Measurements from ENCODE around the gene CRYGN.

The CRYGN gene

GRCh38 chr7:151426441-151426903 is 13.5 kb downstream of the CRYGN start:
- peak; percentile 68 for DNase-seq (ENCODE audit: low spot score)

- DNase-seq (ENCODE audit: low spot score): no peak
Observed at GRCh38 chr7:151425670-151426440, 14.1 kb downstream of the CRYGN start.

DNA sequence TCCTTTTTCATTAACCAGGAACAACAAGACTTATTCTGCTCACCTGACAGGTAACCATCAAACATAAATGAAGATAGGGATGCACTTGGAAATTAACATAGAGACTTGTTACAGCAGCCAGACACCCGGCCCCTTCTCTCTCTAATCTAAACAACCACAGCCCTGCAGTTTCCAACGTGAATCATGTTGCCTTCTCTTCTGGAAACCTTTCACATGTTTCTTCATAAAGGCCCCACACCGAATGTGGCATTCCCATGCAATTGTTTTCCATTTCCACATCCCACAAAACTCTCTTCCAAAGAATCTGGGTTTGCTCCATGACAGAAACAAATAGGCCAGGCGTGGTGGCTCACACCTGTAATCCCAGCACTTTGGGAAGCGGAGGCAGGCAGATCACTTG is 15.1 kb downstream of the CRYGN start:
- no peak for DNase-seq (ENCODE audit: low spot score)

DNA sequence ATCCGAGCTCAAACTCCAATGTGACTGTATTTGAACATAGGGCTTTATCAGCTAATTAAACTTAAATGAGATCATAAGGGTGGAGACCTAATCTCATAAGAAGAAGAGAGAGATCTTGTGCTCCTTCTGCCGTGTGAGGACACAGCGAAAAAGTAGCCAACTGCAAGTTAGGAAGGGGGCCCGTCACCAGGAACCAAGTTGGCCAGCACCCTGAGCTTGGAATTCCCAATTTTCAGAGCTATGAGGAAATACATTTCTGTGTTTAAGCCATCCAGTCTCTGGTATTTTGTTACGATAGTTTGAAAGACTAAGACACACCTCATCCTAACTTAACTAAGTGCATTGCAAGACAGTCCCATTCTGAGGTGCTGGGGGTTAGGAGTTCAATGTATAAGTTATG is 16.0 kb downstream of the CRYGN start:
- no peak for DNase-seq (ENCODE audit: low spot score)

DNA sequence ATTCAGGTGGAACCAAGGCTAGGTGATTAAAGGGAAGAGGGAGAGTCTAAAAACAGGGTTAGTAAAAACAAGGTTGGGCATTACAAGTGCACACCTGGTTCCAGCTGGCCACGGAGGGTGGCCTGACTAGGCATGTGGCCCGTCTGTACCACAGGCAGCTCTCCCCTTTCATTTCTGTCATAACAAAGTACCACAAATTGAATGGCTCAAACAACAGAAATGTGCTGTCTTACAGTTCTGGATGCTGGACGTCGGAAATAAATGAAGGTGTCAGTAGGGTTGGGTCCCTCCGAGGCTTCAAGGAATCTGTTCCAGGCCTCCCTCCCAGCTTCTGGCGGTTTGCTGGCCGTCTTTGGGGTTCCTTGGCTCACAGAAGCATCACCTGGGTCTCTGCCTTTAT is 16.7 kb downstream of the CRYGN start:
- no peak for DNase-seq (ENCODE audit: low spot score)

GRCh38 chr7:151422212-151422611 is 17.7 kb downstream of the CRYGN start:
- DNase-seq (ENCODE audit: low spot score): no peak

DNA sequence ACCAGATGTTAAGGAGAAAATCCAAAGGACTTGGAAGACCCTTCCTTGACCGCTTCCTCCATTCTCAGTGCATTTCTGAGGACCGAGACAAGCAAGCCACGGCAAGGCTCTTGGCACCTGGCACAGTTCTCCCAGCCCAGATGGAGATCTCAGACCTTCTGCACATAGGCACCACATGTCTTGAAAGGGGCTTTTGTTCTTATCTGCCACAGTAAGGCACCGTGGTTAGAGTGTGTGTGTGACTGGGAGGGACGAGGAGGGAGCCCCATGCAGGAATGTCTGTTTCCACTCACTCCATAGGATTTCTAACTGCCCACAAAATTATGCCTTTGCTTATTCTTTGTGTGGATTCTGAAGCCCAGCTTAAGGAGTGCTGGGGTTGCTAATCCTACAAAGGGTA is 19.8 kb downstream of the CRYGN start:
- DNase-seq (ENCODE audit: low spot score): peak; percentile 8

GRCh38 chr7:151416941-151417315 is 23.0 kb downstream of the CRYGN start:
- DNase-seq (ENCODE audit: low spot score): no peak

GRCh38 chr7:151416112-151416940 is 23.6 kb downstream of the CRYGN start:
- no peak for DNase-seq (ENCODE audit: low spot score)

GRCh38 chr7:151415375-151416105 is 24.4 kb downstream of the CRYGN start:
- no peak for DNase-seq (ENCODE audit: low spot score)

DNA sequence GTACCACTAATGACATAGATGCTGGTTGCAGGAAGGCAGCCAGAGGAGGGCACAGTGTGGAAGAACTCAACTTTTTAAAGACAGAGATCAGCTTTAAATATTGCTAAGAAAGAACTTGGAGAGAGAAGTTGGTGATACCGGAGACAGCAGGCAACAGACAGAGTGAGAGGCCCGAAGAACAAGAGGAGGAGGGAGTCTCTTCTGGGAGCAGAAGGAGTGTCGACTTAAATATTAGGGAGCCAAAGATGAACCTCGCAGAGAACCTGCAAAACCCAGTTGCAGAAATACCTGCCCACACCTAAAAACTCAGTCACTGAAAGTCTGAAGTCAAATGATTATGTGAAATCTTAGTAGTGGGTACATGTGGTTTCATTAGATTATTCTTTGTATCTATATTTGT is 26.7 kb downstream of the CRYGN start:
- DNase-seq (ENCODE audit: low spot score): no peak

- no peak for DNase-seq (ENCODE audit: low spot score)
Observed at GRCh38 chr7:151412318-151412717, 27.6 kb downstream of the CRYGN start.

- no peak for DNase-seq (ENCODE audit: low spot score)
Observed at GRCh38 chr7:151411551-151411950, 28.4 kb downstream of the CRYGN start.

- no peak for DNase-seq (ENCODE audit: low spot score)
Observed at GRCh38 chr7:151410405-151411390, 29.2 kb downstream of the CRYGN start.

- DNase-seq (ENCODE audit: low spot score): no peak
Observed at GRCh38 chr7:151409667-151410404, 30.1 kb downstream of the CRYGN start, which contains the start of gene WDR86. Gene WDR86 (minus strand): TSS chr7:151410038. CDS start chr7:151409589, 449 bp downstream.

DNA sequence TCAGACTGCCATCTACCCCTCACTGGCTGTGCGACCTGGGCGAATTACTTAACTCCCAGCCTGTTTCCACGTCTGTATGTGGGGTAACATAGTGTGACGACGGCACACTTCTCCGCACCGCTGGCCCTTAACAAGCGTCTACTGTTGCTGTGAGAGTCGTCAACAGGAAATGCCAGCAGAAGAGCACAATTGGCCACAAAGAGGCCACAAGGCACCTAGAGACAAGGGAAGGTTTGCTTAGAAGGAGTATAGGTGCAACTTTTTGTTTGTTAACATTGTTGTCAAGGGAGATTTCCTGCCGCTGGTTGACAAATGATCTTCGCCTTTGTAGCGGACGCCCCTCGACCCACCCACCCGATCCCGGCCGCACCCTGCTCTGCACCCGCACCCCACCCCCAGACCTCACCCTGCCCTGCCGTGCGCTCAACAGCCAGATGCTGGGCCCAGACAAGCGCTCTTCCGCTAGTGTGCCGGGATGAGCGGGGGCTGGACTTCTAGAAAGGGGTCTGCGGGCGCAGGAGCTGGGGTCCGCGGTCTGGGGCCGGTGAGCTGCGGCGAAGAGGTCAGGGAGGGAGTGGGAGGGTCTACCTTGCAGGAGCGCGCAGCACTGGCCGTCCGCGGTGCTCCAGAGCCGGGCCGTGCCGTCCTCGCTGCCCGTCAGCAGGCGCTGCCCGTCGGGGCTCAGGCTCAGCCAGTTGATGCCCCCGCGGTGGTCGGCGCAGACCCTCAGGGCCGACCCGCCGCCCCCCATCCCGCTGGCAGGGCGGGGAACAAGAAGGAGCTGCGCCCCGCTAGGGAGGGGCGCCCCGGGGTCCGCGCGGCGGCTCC is 30.9 kb downstream of the CRYGN start:
- no peak for DNase-seq (ENCODE audit: low spot score)

DNA sequence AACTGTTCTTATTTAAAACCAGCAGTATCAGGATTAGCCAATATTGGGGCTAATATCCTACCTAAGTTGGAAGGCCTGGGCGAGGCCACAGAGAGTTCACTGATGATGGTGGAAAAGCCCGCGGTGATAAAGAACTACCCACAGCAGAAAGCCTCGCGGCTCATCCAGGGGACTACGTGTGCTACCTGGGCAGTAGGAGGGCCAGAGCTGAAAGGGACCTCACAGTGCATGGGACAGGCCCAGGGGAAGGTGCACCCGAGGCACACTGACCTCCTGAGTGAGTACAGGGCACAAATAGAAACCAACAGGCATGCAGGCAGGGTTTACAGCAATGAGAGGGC is 31.5 kb downstream of the CRYGN start:
- no peak for DNase-seq (ENCODE audit: low spot score)

- no peak for DNase-seq (ENCODE audit: low spot score)
Observed at GRCh38 chr7:151406886-151407583, 32.9 kb downstream of the CRYGN start.
